NCI-H187 (cell line): Measurements from ENCODE around the gene TF.

Source experiments
- DNase-seq, 2 experiments: peaks; one replicate each; lab custom pipeline; 2025; lab: John Stamatoyannopoulos, UW

The TF gene

DNA sequence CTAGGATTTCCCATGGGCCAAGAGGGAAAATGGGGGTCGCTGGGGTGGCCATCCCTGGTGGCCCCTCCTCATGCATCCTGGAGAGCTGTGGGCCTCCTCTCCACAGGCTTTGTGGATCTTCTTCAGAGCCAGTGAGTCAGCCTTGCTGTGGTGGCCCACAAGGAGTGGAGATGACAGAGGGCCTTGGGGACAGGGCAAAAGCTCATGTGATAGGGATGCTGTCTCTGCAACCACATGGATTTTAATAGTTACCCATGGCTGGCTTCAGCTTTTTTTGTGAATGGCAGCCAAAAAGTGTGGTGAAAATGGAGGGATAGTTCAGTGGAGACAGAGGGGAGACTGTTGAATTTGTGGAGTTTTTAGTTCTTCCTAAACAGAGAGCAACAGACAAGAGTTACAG is 1.2 kb downstream of the TF start:
- DNase-seq = no peak

- no peak for DNase-seq
Observed at GRCh38 chr3:133747907-133748639, 1.9 kb downstream of the TF start.

GRCh38 chr3:133749427-133750258 is 3.5 kb downstream of the TF start:
- DNase-seq = no peak

DNA sequence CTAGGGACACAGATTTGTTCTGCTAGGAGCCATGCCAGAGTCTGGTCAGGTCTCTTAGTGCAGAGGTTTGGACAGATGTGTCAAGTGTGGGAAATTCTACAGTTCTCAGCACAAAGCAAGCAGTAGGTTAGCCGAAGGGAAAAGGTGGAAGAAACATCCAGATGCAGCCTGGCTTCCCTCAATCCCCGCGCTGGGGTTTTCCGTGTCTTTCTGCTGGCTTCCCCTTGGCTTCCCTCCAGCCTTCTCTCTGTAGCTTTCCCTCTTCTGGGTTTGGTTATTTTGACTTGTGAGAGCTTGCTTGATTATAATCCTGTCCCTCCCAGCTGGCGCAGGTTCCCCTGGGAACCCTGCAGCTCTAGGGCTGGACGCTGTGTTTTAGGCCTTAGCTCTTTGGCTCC is 4.1 kb downstream of the TF start:
- DNase-seq = no peak

DNA sequence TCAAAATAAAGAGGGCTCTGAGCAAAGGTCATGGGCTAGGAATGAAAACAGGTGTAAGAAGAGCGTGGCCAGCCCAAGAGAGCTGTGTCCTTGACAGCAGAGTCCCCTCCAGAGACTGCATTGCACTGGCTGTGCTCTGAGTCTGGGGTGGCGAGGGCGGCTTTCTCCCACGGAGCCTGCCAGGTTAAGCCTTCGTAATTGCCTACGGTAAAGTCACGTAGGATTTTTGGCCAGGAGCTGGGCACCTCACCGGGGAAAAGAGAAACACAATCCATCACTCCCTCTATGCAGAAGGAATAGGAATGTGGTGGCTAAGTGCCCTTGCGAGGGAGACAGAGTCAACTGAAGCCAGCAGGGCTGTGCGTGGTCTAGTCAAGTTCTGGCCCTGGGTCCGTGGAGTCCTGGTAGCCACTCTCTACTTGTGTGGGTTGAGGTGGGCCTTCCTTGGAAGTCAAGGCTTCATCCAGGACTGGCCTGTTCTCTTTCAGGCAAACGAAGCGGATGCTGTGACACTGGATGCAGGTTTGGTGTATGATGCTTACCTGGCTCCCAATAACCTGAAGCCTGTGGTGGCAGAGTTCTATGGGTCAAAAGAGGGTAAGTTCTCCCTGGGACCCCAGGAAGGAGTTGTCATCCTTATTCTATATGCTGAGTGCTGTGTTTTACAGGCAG is 7.0 kb downstream of the TF start:
- no peak for DNase-seq

DNA sequence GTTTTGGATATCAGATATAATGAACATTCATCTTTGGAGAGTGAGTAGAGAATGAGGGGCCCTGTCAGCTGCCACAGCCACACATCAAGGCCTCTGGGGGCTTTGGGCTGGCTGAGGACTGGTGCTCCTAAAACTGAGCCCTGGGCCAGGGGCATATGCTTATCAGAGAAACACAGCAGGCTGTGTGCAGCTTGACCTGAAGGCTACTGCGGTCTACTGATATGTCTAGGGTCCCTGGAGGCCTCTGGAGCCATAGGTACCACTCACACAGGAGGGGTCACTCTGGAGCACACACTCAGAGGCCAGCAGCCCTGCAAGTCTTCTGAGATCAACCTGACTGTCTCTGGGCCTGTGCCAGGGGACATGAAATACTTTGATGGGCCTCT is 7.6 kb downstream of the TF start:
- DNase-seq = no peak

DNA sequence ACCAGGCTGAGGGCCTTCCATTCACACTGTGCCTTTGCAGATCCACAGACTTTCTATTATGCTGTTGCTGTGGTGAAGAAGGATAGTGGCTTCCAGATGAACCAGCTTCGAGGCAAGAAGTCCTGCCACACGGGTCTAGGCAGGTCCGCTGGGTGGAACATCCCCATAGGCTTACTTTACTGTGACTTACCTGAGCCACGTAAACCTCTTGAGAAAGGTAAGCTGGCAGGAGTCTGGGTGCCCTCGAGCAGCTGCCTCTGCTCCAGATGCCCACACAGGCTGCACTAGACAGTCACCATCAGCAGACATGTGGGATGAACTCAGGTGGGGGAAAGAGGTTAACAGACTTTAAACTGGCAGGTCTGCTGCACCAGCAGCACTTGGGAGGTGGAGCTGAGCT is 8.3 kb downstream of the TF start:
- no peak for DNase-seq

GRCh38 chr3:133754973-133755828 is 9.0 kb downstream of the TF start:
- DNase-seq = no peak

DNA sequence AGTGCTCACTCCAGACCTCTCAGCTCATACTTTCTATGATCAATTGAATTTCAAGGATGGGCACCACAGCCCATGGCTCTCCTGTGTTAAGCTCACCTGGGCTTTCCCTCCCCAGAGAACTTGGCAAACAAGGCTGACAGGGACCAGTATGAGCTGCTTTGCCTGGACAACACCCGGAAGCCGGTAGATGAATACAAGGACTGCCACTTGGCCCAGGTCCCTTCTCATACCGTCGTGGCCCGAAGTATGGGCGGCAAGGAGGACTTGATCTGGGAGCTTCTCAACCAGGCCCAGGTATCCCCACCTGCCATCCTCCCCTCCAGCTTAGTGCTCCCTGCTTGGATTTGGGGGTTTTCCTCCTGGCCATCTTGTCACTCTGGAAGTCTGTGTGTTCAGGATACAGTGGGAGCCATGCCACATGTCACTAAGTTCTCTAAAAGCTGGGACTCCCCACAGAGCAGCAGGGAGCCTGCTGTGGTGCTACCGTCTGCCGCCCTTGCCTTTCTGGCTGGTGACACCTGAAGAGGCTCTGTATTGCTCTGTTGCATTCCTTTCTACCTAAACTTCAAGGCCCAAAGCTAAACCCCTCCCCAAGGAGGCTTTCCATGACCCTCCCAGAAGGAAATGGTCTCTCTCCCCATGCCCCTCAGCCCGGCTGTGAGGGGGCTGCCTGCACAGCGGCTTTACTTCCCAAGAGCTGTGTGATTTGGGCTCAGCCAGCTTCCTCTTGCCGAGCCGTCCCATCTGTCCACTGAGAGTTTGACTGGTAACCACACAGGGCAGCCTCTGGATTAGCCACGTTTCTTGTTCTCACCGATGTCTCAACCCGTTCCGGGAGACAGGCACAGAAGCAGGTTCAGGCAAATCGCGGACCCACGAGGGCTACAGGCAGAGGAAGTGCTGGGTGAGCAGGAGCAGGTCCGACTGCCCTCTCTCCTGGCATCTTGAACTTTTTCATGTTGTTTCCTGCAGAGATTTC is 10.8 kb downstream of the TF start:
- DNase-seq = no peak

DNA sequence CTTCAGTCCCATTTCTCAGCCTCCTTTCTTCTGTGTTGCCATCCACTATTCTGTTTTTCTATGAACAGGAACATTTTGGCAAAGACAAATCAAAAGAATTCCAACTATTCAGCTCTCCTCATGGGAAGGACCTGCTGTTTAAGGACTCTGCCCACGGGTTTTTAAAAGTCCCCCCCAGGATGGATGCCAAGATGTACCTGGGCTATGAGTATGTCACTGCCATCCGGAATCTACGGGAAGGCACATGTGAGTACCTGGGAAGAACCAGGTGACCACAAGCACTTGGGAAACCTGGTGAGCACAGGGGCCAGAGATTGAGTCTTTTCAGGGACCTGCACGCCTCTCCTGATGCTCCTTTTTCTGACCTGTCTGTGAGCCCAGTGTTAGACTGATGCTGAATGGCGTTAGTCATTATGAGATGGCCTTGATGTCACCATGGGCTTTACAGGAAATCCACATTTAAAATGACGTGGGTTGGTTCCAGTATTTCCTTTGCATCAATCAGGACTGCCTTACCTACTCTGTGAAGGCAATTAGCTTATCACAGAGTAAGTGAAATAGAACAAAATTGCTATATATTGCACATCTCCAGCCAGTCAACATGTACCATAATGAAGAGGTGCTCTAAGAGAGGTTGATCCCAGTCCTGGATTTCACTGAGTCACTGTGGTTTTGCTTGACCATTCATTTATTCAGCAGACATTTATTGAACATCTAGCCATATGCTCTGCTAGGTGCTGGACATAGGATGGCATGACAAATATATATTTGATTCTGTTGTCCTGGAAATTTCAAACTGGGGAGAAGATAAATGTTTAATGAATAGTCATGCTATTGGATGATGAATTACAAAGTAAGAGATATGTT is 11.7 kb downstream of the TF start:
- no peak for DNase-seq

DNA sequence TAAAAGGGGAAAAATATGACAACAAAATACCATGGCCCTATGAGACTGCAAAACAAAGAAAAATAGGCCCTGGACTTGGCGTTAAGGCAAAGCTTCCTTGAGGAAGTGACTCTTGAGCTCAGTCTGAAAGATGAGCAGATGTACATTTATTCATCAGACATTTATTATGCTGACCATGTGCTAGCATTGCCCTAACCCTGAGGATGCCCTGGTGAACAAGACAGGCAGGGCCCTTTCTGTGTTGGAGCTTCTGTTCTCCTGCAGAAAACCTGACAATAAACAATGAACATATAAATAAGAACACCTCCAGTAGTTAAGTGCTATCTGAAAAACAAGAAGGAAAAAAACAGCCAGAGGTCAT is 12.4 kb downstream of the TF start:
- DNase-seq = no peak

GRCh38 chr3:133758964-133759739 is 13.0 kb downstream of the TF start:
- DNase-seq = no peak

DNA sequence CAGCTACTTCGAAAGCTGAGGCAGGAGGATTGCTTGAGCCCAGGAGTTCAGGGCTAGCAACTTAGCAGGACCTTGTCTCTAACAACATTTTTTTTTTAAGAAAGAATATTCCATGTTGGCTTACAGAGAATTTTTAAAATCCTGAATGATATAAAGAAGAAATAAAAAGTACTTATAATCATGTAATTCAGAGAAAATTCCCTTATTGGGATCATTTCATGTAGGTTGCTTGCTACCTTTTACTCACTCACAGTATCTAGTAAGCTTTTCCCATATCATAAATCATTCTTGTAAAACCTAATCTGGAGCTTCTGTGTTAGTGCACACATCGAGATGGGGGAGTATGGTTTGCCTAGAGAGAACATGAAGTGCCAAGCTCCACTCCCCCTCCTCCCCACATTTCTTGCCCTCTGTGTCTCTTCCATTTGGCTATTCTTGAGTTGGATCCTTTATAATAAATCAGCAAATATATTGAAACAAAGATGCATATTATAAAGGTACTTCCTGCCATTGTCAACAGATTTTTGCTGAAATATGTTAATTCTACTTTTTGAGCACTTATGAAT is 13.6 kb downstream of the TF start:
- no peak for DNase-seq

DNA sequence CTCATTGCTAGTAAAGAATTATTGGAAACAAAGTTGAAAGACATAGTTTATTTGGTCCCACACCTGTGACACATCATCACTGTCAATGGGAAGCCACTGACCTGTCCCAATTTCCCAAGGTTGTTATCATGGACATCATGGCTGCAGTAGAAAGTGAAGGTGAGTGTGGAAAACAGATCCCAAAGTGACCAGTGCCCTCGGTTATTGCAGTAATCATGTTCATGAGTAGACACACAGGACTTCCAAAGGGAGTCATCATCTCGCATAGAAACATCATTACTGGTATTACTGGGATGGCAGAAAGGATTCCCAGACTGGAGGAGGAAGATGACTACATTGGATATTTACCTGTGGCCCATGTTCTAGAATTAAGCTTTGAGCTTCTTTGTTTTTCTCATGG is 14.7 kb downstream of the TF start:
- no peak for DNase-seq

DNA sequence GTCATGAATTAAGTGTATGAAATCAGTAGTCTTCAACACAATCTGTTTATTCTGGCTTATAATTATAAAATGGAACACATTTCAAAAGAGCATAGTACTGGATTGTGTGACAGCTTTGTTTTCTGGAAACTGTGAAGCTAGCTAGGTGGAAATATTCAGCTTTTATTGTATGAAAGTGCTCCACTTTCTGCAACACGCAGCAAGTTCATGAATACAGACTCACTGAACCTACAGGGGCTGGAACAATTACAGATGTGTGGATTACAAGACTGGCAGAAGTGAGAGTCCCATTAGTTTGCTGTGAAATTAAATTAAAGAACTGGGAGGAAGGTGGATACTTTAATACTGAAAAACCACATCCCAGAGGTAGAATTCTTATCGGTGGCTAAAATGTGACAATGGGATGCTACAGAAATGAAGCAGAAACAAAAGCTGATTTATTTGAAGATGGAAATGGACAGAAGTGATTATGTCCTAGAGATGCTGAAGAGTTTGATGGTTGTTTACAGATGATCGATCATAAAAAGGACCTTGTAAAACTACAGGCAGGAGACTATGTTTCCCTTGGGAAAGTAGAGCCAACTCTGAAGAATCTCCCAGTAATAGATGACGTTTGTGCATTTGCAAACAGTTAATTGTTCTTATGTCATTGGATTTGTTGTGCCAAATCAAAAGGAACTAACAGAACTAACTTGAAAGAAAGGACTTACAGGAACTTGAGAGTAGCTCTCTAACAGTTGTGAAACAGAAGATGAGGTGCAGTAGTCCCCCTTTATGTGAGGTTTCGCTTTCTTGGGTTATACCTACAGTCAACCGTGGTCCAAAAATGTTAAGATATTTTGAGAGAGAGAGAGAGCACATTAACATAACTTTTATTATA is 15.7 kb downstream of the TF start:
- no peak for DNase-seq

DNA sequence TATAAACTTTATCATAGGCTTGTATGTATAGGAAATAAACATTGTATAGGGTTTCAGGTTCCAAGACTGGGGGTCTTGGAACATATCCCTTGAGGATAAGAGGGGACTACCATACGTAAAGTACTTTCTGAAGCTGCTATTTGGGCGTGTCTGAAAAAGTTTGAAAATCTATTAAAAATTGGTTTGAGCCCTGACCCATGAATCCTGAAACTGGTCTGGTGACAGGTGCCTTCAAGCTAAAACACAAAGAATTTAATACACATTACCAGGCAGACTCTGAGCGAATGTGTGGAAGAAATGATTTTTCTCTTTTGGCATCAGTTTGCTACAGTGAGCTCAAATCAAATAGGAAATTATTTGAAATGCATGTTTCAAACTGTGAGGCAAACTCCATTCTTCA is 16.3 kb downstream of the TF start:
- DNase-seq = no peak

- DNase-seq = no peak
Observed at GRCh38 chr3:133763797-133764683, 17.8 kb downstream of the TF start.
